CD4-positive, alpha-beta T cell treated with Interleukin-17A for 1 hour (primary cell): ENCODE data around the gene RPS6KB2.

Experiments
- DNase-seq: peaks from one replicate; pipeline ENCODE4 v3.0.0-alpha.2; 2020

The RPS6KB2 gene

GRCh38 chr11:67428052-67429001 is at the start of gene RPS6KB2:
Gene RPS6KB2 (plus strand): TSS chr11:67428494. CDS start chr11:67428546, 52 bp downstream.
- peak; percentile 99 for DNase-seq

GRCh38 chr11:67378544-67378943 is 49.8 kb upstream of the RPS6KB2 start:
- no peak for DNase-seq

- DNase-seq, result no peak
These were observed 48.9 kb upstream of the RPS6KB2 start for GRCh38 chr11:67379061-67380058.

GRCh38 chr11:67381244-67381972 is 46.9 kb upstream of the RPS6KB2 start:
- no peak for DNase-seq

GRCh38 chr11:67382276-67383136 is 45.8 kb upstream of the RPS6KB2 start:
- peak; percentile 89 for DNase-seq

GRCh38 chr11:67384851-67385366 is 43.4 kb upstream of the RPS6KB2 start:
- DNase-seq, result no peak

GRCh38 chr11:67387069-67387468 is 41.2 kb upstream of the RPS6KB2 start:
- DNase-seq, result no peak

GRCh38 chr11:67387518-67387917 is 40.8 kb upstream of the RPS6KB2 start:
- no peak for DNase-seq

- DNase-seq, result peak; percentile 69
These were observed 38.8 kb upstream of the RPS6KB2 start for GRCh38 chr11:67389477-67389876.

GRCh38 chr11:67390947-67391303 is 37.4 kb upstream of the RPS6KB2 start:
- DNase-seq, result no peak

GRCh38 chr11:67391304-67392182 is 36.8 kb upstream of the RPS6KB2 start, which contains the start of gene RAD9A:
Gene RAD9A (plus strand): TSS chr11:67391986. CDS start chr11:67392045, 59 bp downstream.
- DNase-seq, result peak; percentile 91

- no peak for DNase-seq
These were observed 36.0 kb upstream of the RPS6KB2 start for GRCh38 chr11:67392183-67392715.

- no peak for DNase-seq
These were observed 34.9 kb upstream of the RPS6KB2 start for GRCh38 chr11:67393437-67393836.

- no peak for DNase-seq
These were observed 34.3 kb upstream of the RPS6KB2 start for GRCh38 chr11:67393990-67394389.

- DNase-seq, result no peak
These were observed 32.6 kb upstream of the RPS6KB2 start for GRCh38 chr11:67395555-67396258.

GRCh38 chr11:67396259-67396581 is 32.1 kb upstream of the RPS6KB2 start:
- no peak for DNase-seq

- no peak for DNase-seq
These were observed 31.5 kb upstream of the RPS6KB2 start for GRCh38 chr11:67396587-67397389.

- no peak for DNase-seq
These were observed 30.8 kb upstream of the RPS6KB2 start for GRCh38 chr11:67397536-67397935.
